Frontal cortex (tissue), 4 donors: Measurements from ENCODE around the gene NOTCH4. TPM values are rescaled to one million over a fixed set of nuclear protein-coding genes. Genes with fewer than 3 reads are reported as not detected.
"Not testable (repeated sequence)": the region's sequence is repeated elsewhere in the genome, so short reads cannot be mapped to it uniquely, and the experiment has no call there.

Experiments
- DNase-seq, 2 donors: peaks; one replicate each; pipeline ENCODE4 v3.0.0; 2012; ENCODE audit warnings: low spot score in 2 of 2
- FAIRE-seq: peaks from 2 replicates; lab custom pipeline; 2012; peaks lifted over from hg19 to GRCh38; lab: Jason Lieb, UNC
- total RNA-seq: library from RNA; depleted of rRNA; stranded (reverse); fragments of >200 nt; gene quantifications from one replicate; pipeline ENCODE4 v1.2.3, GENCODE V29; 2014
- donor health status: control.
- donor health status: control.
- donor health status: control.

NOTCH4 gene
- total RNA-seq, 1 donor from 2014 or later, result 5.3 TPM

DNA sequence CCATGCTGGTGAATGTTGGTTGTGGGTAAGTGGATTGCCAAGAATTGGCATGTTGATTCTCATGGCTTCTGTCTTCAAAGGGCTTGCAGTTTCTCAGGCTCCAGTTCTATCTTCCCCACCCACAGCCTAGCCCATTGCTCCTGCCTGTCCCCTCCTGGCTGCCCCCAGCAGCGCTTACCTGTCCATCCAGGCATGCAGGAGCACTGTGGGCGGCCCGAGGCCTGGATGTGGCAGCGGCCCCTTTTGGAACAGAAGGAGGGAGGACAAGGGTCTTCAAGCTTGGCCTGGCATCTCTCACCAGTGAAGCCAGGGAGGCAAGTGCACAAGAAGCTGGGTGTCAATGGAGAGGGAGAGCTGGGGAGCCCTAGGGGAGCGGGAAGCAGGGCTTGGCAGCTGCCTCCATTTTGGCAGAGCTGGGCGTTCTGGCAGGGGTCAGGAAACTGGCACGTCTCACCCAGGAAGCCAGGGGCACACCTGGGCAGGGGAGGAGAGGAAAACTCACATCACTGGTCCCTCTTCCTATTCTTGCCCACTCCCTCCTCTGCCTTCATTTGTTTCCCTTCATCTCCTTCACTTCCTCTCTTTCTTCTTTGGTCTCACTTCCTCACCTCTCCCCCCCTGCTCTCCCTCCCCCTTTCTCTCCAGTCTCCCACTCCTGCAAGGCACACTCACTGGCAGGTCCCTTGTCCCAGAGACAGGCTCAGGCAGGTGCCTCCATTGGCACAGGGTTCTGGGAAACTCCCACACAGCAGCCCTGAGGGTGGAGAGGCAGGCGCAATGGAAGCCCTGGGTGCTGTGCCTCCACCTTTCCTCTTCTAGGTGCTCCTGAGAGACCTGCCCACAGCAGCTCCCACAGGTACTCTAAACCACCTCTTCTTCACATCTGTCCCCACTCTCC, 1.3 kb downstream of the NOTCH4 start:
- FAIRE-seq (no peak), DNase-seq (no peak)

GRCh38 chr6:32220021-32220420, 3.8 kb downstream of the NOTCH4 start:
- FAIRE-seq, result no peak
- no peak for DNase-seq

DNA sequence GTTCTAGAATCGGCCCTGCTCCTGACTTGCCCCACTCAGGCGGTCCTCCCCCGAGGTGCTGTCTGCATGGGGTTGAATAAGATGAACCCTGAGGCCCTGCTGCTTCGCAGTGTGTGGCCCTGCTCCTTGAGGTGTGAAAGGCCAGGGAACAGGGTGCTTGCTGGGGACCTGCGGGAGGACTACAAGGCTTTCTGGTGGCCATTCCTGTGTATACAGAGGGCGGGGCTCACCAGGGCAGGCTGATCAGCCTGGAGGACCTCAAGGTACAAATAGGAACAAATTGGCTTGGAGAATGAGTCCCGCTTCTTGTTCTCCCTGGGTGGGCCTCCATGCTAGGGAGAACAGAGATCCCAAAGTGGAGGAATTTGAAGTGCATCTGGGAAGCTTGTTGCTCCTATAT, 5.7 kb downstream of the NOTCH4 start:
- FAIRE-seq (no peak), DNase-seq (no peak)

- FAIRE-seq (no peak), DNase-seq (no peak)
These were observed 6.9 kb downstream of the NOTCH4 start for GRCh38 chr6:32216998-32217397.

DNA sequence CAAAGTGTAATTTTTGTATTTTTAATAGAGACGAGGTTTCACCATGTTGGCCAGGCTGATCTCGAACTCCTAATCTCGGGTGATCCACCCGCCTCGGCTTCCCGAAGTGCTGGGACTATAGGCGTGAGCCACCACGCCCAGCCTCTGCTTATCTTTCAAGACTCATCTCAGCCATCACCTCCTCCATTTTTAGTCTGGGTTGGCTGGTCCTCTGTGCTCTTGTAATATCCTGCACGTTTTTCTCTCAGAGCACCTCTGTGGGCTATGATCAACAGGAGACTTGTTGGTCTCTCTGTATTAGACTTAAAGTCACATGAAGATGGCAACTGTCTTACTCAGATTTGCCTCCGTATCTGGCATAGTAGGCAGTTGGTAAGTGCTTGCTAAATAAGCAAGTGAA, 7.6 kb downstream of the NOTCH4 start:
- no peak for FAIRE-seq
- DNase-seq, result no peak

DNA sequence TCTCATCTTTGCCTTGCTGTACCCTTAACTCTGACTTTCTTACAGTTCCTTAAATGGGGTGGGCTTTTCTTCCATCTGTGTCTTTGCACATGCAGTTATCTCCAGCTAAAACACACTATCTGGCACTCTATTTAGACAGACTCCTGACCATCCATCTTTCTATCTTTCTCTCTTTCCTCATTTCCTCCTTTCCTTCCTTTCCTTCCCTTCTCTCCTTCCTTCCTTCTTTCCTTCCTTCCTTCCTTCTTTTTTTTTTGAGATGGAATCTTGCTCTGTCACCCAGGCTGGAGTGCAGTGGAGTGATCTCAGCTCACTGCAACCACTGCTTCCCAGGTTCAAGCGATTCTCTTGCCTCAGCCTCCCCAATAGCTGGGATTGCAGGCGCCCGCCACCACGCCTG, 8.2 kb downstream of the NOTCH4 start:
- FAIRE-seq (no peak), DNase-seq (no peak)

GRCh38 chr6:32214126-32214525, 9.7 kb downstream of the NOTCH4 start:
- DNase-seq (no peak), FAIRE-seq (no peak)

DNA sequence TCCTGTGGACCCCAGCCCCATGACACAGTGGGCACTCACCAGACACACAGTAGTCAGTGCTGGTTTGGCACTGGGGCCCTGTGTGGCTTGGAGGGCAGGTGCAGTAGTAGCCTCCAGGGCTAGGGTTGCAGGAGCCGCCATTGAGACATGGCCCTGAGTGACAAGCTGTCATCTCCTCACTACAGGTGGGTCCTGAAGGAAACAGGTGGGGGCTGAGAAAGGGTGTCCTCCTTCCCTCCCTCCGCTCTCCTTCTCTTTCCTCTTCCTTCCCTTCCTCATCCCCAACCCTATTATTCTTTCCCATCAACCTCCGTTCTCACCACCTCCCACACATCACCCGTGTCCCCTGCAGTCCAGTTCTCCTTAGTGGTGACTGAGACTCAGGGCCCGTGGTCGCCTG, 10.2 kb downstream of the NOTCH4 start:
- DNase-seq (no peak), FAIRE-seq (no peak)

- FAIRE-seq, result no peak
- no peak for DNase-seq
These were observed 11.6 kb downstream of the NOTCH4 start for GRCh38 chr6:32212076-32212760.

- not testable (repeated sequence) for DNase-seq, FAIRE-seq
These were observed 12.4 kb downstream of the NOTCH4 start for GRCh38 chr6:32211432-32211831.

DNA sequence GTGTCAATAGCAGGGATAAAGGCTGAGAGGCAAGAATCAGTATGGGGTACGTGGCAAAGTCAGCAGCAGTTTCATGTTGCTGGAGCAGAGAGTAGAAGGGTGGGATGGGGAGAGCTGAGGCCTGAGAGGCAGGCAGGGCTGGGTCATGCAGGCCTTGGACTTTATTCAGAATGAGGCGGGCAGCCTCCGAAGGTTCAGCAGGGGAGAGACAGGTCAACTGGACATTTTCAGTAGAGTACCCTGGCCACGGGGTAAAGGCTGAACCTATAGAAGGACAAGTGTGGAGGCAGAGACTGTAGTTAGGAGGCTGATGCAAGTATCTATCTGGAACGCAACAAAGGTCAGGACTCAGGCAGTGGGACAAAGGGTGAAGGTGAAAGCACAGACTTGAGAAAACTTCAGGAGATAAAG, 13.7 kb downstream of the NOTCH4 start:
- no peak for FAIRE-seq
- no peak for DNase-seq

GRCh38 chr6:32208996-32209395, 14.9 kb downstream of the NOTCH4 start:
- DNase-seq, result no peak
- no peak for FAIRE-seq

DNA sequence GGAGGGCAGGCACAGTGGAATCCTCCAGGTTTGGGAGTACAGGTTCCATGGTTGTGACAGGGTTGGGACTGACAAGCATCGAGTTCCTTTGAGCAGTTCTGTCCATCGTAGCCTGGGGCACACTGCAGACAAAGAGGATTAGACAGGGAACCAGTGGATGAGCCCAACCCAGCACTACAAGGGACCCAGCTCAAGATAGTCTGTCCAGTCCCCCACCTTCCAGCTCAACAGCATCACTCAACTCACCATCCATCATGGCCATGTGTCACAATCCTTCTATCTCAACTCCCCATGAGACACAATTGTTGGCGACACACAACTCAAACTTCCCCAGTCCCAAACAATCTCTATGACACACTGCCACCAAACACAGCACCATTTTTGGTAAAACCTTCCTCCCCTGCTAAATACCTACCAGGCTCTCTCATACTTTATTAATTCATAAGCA, 19.6 kb downstream of the NOTCH4 start:
- DNase-seq (no peak), FAIRE-seq (no peak)

DNA sequence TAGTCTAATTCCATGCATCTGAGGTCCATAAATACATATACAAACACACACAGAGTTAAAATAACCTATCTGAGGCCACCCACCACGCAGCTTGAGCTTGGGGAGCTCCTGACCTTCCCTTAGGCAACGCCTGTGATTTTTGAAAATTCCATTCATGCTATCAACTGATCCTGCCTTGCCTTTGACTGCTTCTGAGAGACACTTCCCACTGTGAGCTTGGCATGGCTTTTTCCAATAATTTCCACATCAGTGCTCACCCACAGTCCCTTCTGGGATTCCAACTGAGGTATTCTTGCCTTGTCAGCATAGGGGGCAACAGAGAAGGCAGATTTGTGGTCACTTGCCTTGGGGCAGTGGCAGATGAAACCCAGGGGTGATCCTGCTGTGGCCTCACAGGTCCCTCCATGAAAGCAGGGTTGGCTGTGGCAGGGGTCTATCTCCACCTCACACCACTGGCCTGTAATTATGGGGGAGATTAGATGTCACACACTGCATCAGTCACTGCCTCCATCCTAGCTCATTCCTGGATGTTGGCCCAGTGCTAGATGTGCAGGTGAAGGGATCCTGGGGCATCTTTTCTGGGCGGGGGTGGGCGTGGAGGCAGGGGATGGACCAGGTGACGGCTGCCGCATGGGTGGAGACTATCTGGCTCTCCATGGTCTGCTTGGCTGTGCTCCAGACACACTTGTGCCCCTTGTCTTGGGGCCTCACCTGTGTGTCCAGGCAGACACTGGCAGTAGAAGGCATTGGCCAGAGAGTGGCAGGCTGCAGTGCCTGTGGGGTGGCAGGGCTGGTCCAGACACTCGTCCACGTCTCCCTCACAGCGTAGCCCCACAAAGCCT, 20.2 kb downstream of the NOTCH4 start:
- no peak for FAIRE-seq

GRCh38 chr6:32202186-32202585, 21.7 kb downstream of the NOTCH4 start:
- DNase-seq, result no peak
- no peak for FAIRE-seq

More for the DNA sequence above, 20.2 kb downstream of the NOTCH4 start:
- no peak for DNase-seq

- DNase-seq, result no peak
- no peak for FAIRE-seq
These were observed 23.0 kb downstream of the NOTCH4 start for GRCh38 chr6:32200711-32201475.

DNA sequence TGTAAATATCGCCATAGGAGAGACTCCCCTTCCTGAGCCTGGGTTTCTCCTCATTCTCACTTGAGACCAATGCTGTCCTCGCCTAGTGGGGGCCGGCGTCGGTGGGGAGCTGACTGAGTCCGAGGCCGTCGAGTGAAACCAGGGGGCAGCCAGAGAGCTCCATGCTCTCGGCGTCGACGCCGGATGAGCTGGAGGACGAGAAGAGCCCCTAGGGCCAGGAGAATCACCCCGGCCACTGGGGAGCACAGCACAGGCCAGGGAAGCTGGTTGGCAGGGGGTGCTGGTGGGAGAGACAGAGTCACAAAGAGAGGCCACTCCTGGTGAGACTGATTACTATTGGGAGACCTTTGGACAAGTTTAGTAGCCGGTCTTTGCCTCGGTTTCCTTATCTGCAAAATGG, 25.0 kb downstream of the NOTCH4 start:
- FAIRE-seq (no peak), DNase-seq (no peak)

GRCh38 chr6:32198345-32198696, 25.5 kb downstream of the NOTCH4 start:
- no peak for DNase-seq
- no peak for FAIRE-seq

- DNase-seq (no peak), FAIRE-seq (no peak)
These were observed 26.9 kb downstream of the NOTCH4 start for GRCh38 chr6:32196682-32197616.
